GM18511 (cell line): ENCODE data around the gene FAM118A.
A peak's percentile ranks its signal among the peaks of the same experiment; 100 is the strongest.
"Not testable (repeated sequence)": the region's sequence is repeated elsewhere in the genome, so short reads cannot be mapped to it uniquely, and the experiment has no call there.

Experiments used
- ATAC-seq: cut with Tn5 transposase; IDR thresholded peaks from one replicate; pipeline ENCODE4 v1.9.1; 2021; ENCODE audit warnings: mild to moderate bottlenecking, moderate library complexity; ENCODE audit not compliant: unreplicated experiment

FAM118A gene

GRCh38 chr22:45309422-45310227 lies at the start of gene FAM118A:
TSS of gene FAM118A (plus strand) at chr22:45309934. CDS start at chr22:45322380, 12,446 bp downstream.
- peak; percentile 83 for ATAC-seq

GRCh38 chr22:45260395-45260759 lies 49.4 kb upstream of the FAM118A start:
- not testable (repeated sequence) for ATAC-seq

GRCh38 chr22:45261407-45262088 lies 48.2 kb upstream of the FAM118A start:
- no peak for ATAC-seq

GRCh38 chr22:45262195-45262930 lies 47.4 kb upstream of the FAM118A start:
- no peak for ATAC-seq

- ATAC-seq, result peak; percentile 43
These were observed 46.7 kb upstream of the FAM118A start for GRCh38 chr22:45262931-45263462.

GRCh38 chr22:45263463-45264269 lies 46.1 kb upstream of the FAM118A start:
- peak; percentile 85 for ATAC-seq

- ATAC-seq, result no peak
These were observed 44.2 kb upstream of the FAM118A start for GRCh38 chr22:45265535-45265934.

- ATAC-seq, result no peak
These were observed 41.4 kb upstream of the FAM118A start for GRCh38 chr22:45268167-45268957.

- no peak for ATAC-seq
These were observed 40.5 kb upstream of the FAM118A start for GRCh38 chr22:45268958-45269844.

GRCh38 chr22:45270095-45271020 lies 39.4 kb upstream of the FAM118A start:
- no peak for ATAC-seq

GRCh38 chr22:45271667-45272201 lies 38.0 kb upstream of the FAM118A start:
- ATAC-seq, result no peak

GRCh38 chr22:45272498-45272897 lies 37.2 kb upstream of the FAM118A start:
- no peak for ATAC-seq

- ATAC-seq, result no peak
These were observed 36.2 kb upstream of the FAM118A start for GRCh38 chr22:45273452-45274075.

GRCh38 chr22:45276507-45277105 lies 33.1 kb upstream of the FAM118A start:
- no peak for ATAC-seq

- not testable (repeated sequence) for ATAC-seq
These were observed 32.0 kb upstream of the FAM118A start for GRCh38 chr22:45277720-45278119.

GRCh38 chr22:45278125-45278524 lies 31.6 kb upstream of the FAM118A start:
- no peak for ATAC-seq
